ENCODE data around the gene ABHD8. TPM values are rescaled to one million over a fixed set of nuclear protein-coding genes. Genes with fewer than 3 reads are reported as not detected.
A peak's percentile ranks its signal among the peaks of the same experiment; 100 is the strongest.

ABHD8 gene
- polyA plus RNA-seq, 3 donors = 11.3 to 14.9 (median 12.5) TPM

DNA sequence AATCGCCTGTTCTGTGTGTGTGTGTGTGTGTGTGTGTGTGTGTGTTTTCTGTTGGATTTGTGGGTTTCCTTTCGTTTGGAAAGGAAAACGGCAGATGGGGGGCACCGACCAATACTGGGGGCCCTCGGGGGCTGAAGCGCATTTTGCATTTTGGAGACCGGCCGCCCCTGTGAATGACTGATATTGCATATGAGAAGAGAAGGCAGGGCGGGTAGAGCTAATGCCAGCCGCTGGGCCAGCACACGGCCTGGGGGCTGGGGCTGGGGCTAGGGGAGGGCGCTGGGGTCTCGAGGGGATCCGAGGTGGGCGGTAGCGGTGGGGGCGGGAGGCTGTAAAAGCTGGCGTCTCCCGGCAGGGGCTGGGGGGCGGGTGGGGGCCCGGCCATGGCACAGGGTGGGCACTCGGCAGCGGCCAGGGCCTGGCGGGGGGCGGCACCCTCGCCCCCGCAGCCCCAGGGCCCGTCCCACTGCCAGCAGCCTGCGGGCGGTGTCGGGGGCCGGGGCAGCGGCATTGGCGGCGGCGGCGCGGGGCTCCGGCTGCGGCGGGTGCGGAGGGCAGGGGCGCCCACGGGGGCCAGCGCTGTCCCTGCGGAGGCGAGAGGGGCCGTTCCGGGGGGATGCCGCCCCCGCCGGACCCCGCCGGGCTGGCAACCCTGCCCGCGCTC lies 20.2 kb upstream of the ABHD8 start:
- H3K79me2 ChIP-seq (ENCODE audit: insufficient read depth, low read length) = no peaks in the 10 kb centered on the region
- no peak overlapping the region for H2AFZ ChIP-seq (ENCODE audit: insufficient read depth, low read depth, low read length, poor library complexity, severe bottlenecking)
- H3K27ac Mint-ChIP-seq = peak overlapping the region in 1 of 7 donors; percentile 13
- intact Hi-C loops (cut with micrococcal nuclease) = no loop called here
- TF ChIP-seq, protein P1, sequence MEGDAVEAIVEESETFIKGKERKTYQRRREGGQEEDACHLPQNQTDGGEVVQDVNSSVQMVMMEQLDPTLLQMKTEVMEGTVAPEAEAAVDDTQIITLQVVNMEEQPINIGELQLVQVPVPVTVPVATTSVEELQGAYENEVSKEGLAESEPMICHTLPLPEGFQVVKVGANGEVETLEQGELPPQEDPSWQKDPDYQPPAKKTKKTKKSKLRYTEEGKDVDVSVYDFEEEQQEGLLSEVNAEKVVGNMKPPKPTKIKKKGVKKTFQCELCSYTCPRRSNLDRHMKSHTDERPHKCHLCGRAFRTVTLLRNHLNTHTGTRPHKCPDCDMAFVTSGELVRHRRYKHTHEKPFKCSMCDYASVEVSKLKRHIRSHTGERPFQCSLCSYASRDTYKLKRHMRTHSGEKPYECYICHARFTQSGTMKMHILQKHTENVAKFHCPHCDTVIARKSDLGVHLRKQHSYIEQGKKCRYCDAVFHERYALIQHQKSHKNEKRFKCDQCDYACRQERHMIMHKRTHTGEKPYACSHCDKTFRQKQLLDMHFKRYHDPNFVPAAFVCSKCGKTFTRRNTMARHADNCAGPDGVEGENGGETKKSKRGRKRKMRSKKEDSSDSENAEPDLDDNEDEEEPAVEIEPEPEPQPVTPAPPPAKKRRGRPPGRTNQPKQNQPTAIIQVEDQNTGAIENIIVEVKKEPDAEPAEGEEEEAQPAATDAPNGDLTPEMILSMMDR (IDR thresholded peaks at IDR 0.05) = no peak
- H3K4me1 Mint-ChIP-seq = peaks cover 9% of the 10 kb centered on the region
- H3K27ac ChIP-seq (ENCODE audit: low read depth in 1 of 2, low read length in 2 of 2) = no peak overlapping the region
- DNase-seq = no peak
- H3K4me3 ChIP-seq (replicated peaks in 1 of 3; ENCODE audit: low read depth in 2 of 3, low read length in 3 of 3) = peak overlapping the region in 2 of 3 experiments; percentile 9 to 56
- H3K27me3 ChIP-seq (ENCODE audit: control insufficient read depth in 2 of 2, insufficient read depth in 2 of 2, low read length in 2 of 2) = peaks cover 0 to 10% of the 10 kb centered on the region in 2 donors
- peak overlapping the region; percentile 75 for H3K4me2 ChIP-seq (replicated peaks; ENCODE audit: extremely low read depth, low read length, poor library complexity, severe bottlenecking)
- no peak overlapping the region for H3K9ac ChIP-seq (ENCODE audit: insufficient read depth, low read length, poor library complexity, severe bottlenecking)
- H3K9me3 Mint-ChIP-seq = peaks cover 0 to 5% (median 0%) of the 10 kb centered on the region in 7 donors
- H3K27me3 Mint-ChIP-seq (ENCODE audit: low read depth in 3 of 3) = peaks cover 7 to 31% (median 11%) of the 10 kb centered on the region in 3 donors
- H3K9me3 ChIP-seq (replicated peaks in 1 of 2; ENCODE audit: control insufficient read depth in 1 of 2, insufficient read depth in 1 of 2, low read length in 2 of 2) = no peaks in the 10 kb centered on the region
- peaks cover 30 to 65% of the 10 kb centered on the region in 2 donors for H3K36me3 Mint-ChIP-seq
- H3K4me1 ChIP-seq (ENCODE audit: control insufficient read depth in 1 of 2, insufficient read depth in 2 of 2, low read length in 2 of 2) = peaks cover 12 to 13% of the 10 kb centered on the region in 2 donors
- WGBS (ENCODE audit: insufficient coverage) = 14% methylated on average over 51 of the region's 56 CpGs
- H3K4me3 Mint-ChIP-seq = peak overlapping the region in 1 of 2 donors; percentile 35
- peaks cover 39 to 51% of the 10 kb centered on the region in 2 donors for H3K36me3 ChIP-seq (replicated peaks in 1 of 2; ENCODE audit: control insufficient read depth in 1 of 2, insufficient read depth in 2 of 2, low read length in 2 of 2)
- H4K20me1 ChIP-seq (ENCODE audit: insufficient read depth, low read length) = peaks cover 32% of the 10 kb centered on the region

DNA sequence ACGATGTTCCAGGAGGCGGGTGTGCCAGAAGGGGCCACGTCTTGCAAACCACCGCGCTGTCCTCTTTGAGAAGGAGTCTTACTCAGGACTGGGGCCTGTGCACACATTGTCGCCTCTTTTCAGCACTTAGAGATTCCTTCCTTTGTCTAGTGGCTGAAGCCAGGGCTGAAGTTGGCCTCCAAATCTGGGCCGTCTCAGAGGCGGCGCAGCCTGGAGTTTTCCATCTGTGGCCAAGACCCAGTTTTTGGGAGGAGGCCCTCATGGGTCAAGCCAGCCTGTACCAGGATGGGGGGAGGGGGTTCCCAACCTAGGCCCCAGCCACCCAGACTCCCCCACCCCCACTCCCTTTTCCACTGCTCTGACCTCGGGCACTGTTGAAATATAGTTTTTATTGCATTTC lies 19.6 kb upstream of the ABHD8 start:
- peaks cover 7% of the 10 kb centered on the region in 2 donors for H3K4me1 ChIP-seq (ENCODE audit: control insufficient read depth in 1 of 2, insufficient read depth in 2 of 2, low read length in 2 of 2)
- H3K79me2 ChIP-seq (ENCODE audit: insufficient read depth, low read length) = no peaks in the 10 kb centered on the region
- peaks cover 32% of the 10 kb centered on the region for H4K20me1 ChIP-seq (ENCODE audit: insufficient read depth, low read length)
- DNase-seq = no peak
- H3K27ac ChIP-seq (ENCODE audit: low read depth in 1 of 2, low read length in 2 of 2) = no peak overlapping the region
- H3K4me2 ChIP-seq (replicated peaks; ENCODE audit: extremely low read depth, low read length, poor library complexity, severe bottlenecking) = no peak overlapping the region
- peaks cover 0 to 7% of the 10 kb centered on the region in 2 donors for H3K27me3 ChIP-seq (ENCODE audit: control insufficient read depth in 2 of 2, insufficient read depth in 2 of 2, low read length in 2 of 2)
- TF ChIP-seq, protein P1 (IDR thresholded peaks at IDR 0.05) = no peak
- Mint-ChIP-seq H3K27me3 (ENCODE audit: low read depth in 3 of 3) (peaks cover 5 to 25% (median 10%) of the 10 kb centered on the region in 3 donors), H3K27ac (peak overlapping the region in 3 of 7 donors; percentile 8 to 63 (median 20)), H3K4me3 (peak overlapping the region in 1 of 2 donors; percentile 35), H3K36me3 (peaks cover 30 to 68% of the 10 kb centered on the region in 2 donors), H3K9me3 (peaks cover 0 to 5% (median 0%) of the 10 kb centered on the region in 7 donors), H3K4me1 (peaks cover 6% of the 10 kb centered on the region)
- intact Hi-C loops (cut with micrococcal nuclease) = no loop called here
- H2AFZ ChIP-seq (ENCODE audit: insufficient read depth, low read depth, low read length, poor library complexity, severe bottlenecking) = no peak overlapping the region
- H3K9me3 ChIP-seq (replicated peaks in 1 of 2; ENCODE audit: control insufficient read depth in 1 of 2, insufficient read depth in 1 of 2, low read length in 2 of 2) = no peaks in the 10 kb centered on the region
- 90% methylated on average over 6 of the region's 10 CpGs for WGBS (ENCODE audit: insufficient coverage)
- H3K4me3 ChIP-seq (replicated peaks in 1 of 3; ENCODE audit: low read depth in 2 of 3, low read length in 3 of 3) = no peak overlapping the region
- H3K9ac ChIP-seq (ENCODE audit: insufficient read depth, low read length, poor library complexity, severe bottlenecking) = no peak overlapping the region
- H3K36me3 ChIP-seq (replicated peaks in 1 of 2; ENCODE audit: control insufficient read depth in 1 of 2, insufficient read depth in 2 of 2, low read length in 2 of 2) = peaks cover 39 to 51% of the 10 kb centered on the region in 2 donors
